ENCODE results near the gene SGCE.

Gene SGCE

GRCh38 chr7:94669773-94670495, 14.0 kb upstream of the SGCE start:
- CTCF ChIA-PET, result no interaction called here
- Mint-ChIP-seq H3K9me3 (peaks cover 2% of the 10 kb centered on the region), H3K27ac (no peak overlapping the region), H3K4me1 (no peaks in the 10 kb centered on the region), H3K36me3 (no peaks in the 10 kb centered on the region), H3K4me3 (no peak overlapping the region), H3K27me3 (no peaks in the 10 kb centered on the region)
- DNase-seq, result no peak

GRCh38 chr7:94666879-94667587, 11.1 kb upstream of the SGCE start:
- Mint-ChIP-seq H3K27me3 (no peaks in the 10 kb centered on the region), H3K36me3 (no peaks in the 10 kb centered on the region), H3K4me3 (no peak overlapping the region), H3K4me1 (no peaks in the 10 kb centered on the region), H3K27ac (no peak overlapping the region), H3K9me3 (peaks cover 2% of the 10 kb centered on the region)
- CTCF ChIA-PET, result no interaction called here
- DNase-seq, result no peak

GRCh38 chr7:94665426-94665825, 9.5 kb upstream of the SGCE start:
- DNase-seq, result no peak
- H3K36me3 Mint-ChIP-seq, result no peaks in the 10 kb centered on the region
- H3K4me1 Mint-ChIP-seq, result no peaks in the 10 kb centered on the region
- peaks cover 2% of the 10 kb centered on the region for H3K9me3 Mint-ChIP-seq
- H3K27me3 Mint-ChIP-seq, result no peaks in the 10 kb centered on the region
- H3K27ac Mint-ChIP-seq, result no peak overlapping the region
- H3K4me3 Mint-ChIP-seq, result no peak overlapping the region
- CTCF ChIA-PET, result no interaction called here

- no peak for DNase-seq
- Mint-ChIP-seq H3K4me1 (no peaks in the 10 kb centered on the region), H3K4me3 (no peak overlapping the region), H3K36me3 (no peaks in the 10 kb centered on the region), H3K27ac (no peak overlapping the region), H3K27me3 (no peaks in the 10 kb centered on the region), H3K9me3 (peaks cover 2% of the 10 kb centered on the region)
- CTCF ChIA-PET, result no interaction called here
These were observed 8.1 kb upstream of the SGCE start for GRCh38 chr7:94664023-94664422.

- no peak for DNase-seq
- Mint-ChIP-seq H3K9me3 (peaks cover 2% of the 10 kb centered on the region), H3K27me3 (peaks cover 5% of the 10 kb centered on the region), H3K4me1 (no peaks in the 10 kb centered on the region), H3K4me3 (no peak overlapping the region), H3K27ac (no peak overlapping the region), H3K36me3 (no peaks in the 10 kb centered on the region)
- CTCF ChIA-PET, result no interaction called here
These were observed 6.6 kb upstream of the SGCE start for GRCh38 chr7:94662548-94662947.

GRCh38 chr7:94660006-94660405, 4.1 kb upstream of the SGCE start:
- H3K4me1 Mint-ChIP-seq, result peaks cover 19% of the 10 kb centered on the region
- CTCF ChIA-PET, result no interaction called here
- peaks cover 22% of the 10 kb centered on the region for H3K27me3 Mint-ChIP-seq

GRCh38 chr7:94658826-94659225, 2.9 kb upstream of the SGCE start:
- Mint-ChIP-seq H3K4me1 (peaks cover 23% of the 10 kb centered on the region), H3K27ac (no peak overlapping the region), H3K4me3 (no peak overlapping the region), H3K27me3 (peaks cover 26% of the 10 kb centered on the region), H3K9me3 (no peaks in the 10 kb centered on the region), H3K36me3 (no peaks in the 10 kb centered on the region)
- CTCF ChIA-PET, result no interaction called here
- DNase-seq, result no peak

More at GRCh38 chr7:94660006-94660405, 4.1 kb upstream of the SGCE start:
- H3K4me3 Mint-ChIP-seq, result no peak overlapping the region
- no peak overlapping the region for H3K27ac Mint-ChIP-seq
- H3K9me3 Mint-ChIP-seq, result no peaks in the 10 kb centered on the region
- no peaks in the 10 kb centered on the region for H3K36me3 Mint-ChIP-seq
- DNase-seq, result no peak

- H3K27ac Mint-ChIP-seq, result peak overlapping the region; percentile 69
- H3K9me3 Mint-ChIP-seq, result no peaks in the 10 kb centered on the region
- H3K4me3 Mint-ChIP-seq, result peak overlapping the region; percentile 55
- CTCF ChIA-PET, result interaction anchor here (1.4 kb wide), 1 partner anchor 821 kb away, joined by 3 read pairs; no protein-coding TSS in a partner anchor
- peak; percentile 93 for DNase-seq
- no peaks in the 10 kb centered on the region for H3K36me3 Mint-ChIP-seq
- H3K27me3 Mint-ChIP-seq, result peaks cover 26% of the 10 kb centered on the region
- H3K4me1 Mint-ChIP-seq, result peaks cover 23% of the 10 kb centered on the region
These were observed 2.1 kb upstream of the SGCE start for GRCh38 chr7:94657771-94658693.

- no peaks in the 10 kb centered on the region for H3K36me3 Mint-ChIP-seq
- H3K27me3 Mint-ChIP-seq, result peaks cover 27% of the 10 kb centered on the region
- H3K4me3 Mint-ChIP-seq, result peak overlapping the region; percentile 55
- peak overlapping the region; percentile 81 for H3K27ac Mint-ChIP-seq
- no peaks in the 10 kb centered on the region for H3K9me3 Mint-ChIP-seq
- DNase-seq, result peak; percentile 38
- H3K4me1 Mint-ChIP-seq, result peaks cover 23% of the 10 kb centered on the region
- CTCF ChIA-PET, result interaction anchor here (0.6 to 1.4 kb wide), 4 partner anchors 67 to 822 kb away, joined by 3 to 4 read pairs (median 3); no protein-coding TSS in a partner anchor
These were observed 1.2 kb upstream of the SGCE start for GRCh38 chr7:94656925-94657731.

- CTCF ChIA-PET, result interaction anchor here (0.6 to 1.4 kb wide), 4 partner anchors 67 to 822 kb away, joined by 3 to 4 read pairs (median 3); no protein-coding TSS in a partner anchor
- Mint-ChIP-seq H3K9me3 (no peaks in the 10 kb centered on the region), H3K4me1 (peaks cover 23% of the 10 kb centered on the region), H3K4me3 (peak overlapping the region; percentile 55), H3K27ac (peak overlapping the region; percentile 81), H3K27me3 (peaks cover 31% of the 10 kb centered on the region), H3K36me3 (no peaks in the 10 kb centered on the region)
- DNase-seq, result no peak
These were observed 658 bp upstream of the SGCE start for GRCh38 chr7:94656658-94656924.

GRCh38 chr7:94655126-94655847, 646 bp downstream of the SGCE start:
- Mint-ChIP-seq H3K9me3 (no peaks in the 10 kb centered on the region), H3K4me1 (peaks cover 23% of the 10 kb centered on the region), H3K27me3 (peaks cover 31% of the 10 kb centered on the region), H3K4me3 (peak overlapping the region; percentile 61), H3K36me3 (no peaks in the 10 kb centered on the region), H3K27ac (no peak overlapping the region)
- DNase-seq, result no peak
- CTCF ChIA-PET, result interaction anchor here (0.8 to 1.0 kb wide), 3 partner anchors 204 to 822 kb away, joined by 3 read pairs; no protein-coding TSS in a partner anchor

GRCh38 chr7:94654783-94655125, 1.2 kb downstream of the SGCE start:
- peaks cover 35% of the 10 kb centered on the region for H3K27me3 Mint-ChIP-seq
- DNase-seq, result no peak
- H3K27ac Mint-ChIP-seq, result no peak overlapping the region
- H3K9me3 Mint-ChIP-seq, result no peaks in the 10 kb centered on the region
- H3K4me1 Mint-ChIP-seq, result peaks cover 23% of the 10 kb centered on the region
- H3K4me3 Mint-ChIP-seq, result peak overlapping the region; percentile 61
- no peaks in the 10 kb centered on the region for H3K36me3 Mint-ChIP-seq
- CTCF ChIA-PET, result interaction anchor here (0.8 kb wide), 1 partner anchor 822 kb away, joined by 3 read pairs; no protein-coding TSS in a partner anchor
